Transverse colon (tissue), 4 donors: ENCODE data around the gene TIMM8A. TPM values are rescaled to one million over a fixed set of nuclear protein-coding genes. Genes with fewer than 3 reads are reported as not detected.

ENCODE experiments used
- DNase-seq: peaks from one replicate; pipeline ENCODE4 v3.0.0-alpha.2; 2019
- H3K27ac ChIP-seq, 4 donors: fragments of 200-600 bp; sonication (generic); 2 replicates each; pipeline ENCODE4 v1.5.1; 2016 to 2018; ENCODE audit warnings: inconsistent platforms in 4 of 4
- H3K27me3 ChIP-seq: fragments of 200-600 bp; sonication (generic); 2 replicates; pipeline ENCODE4 v1.5.1; 2017; ENCODE audit warnings: inconsistent platforms
- H3K36me3 ChIP-seq, 4 donors: fragments of 200-600 bp; sonication (generic); 2 replicates each; pipeline ENCODE4 v1.5.1; 2017 to 2019; ENCODE audit warnings: inconsistent platforms in 4 of 4
- H3K4me1 ChIP-seq, 4 donors: fragments of 200-600 bp; sonication (generic); 2 replicates each; pipeline ENCODE4 v1.5.1; 2017 to 2020; ENCODE audit warnings: inconsistent platforms in 4 of 4
- H3K4me3 ChIP-seq, 4 donors: fragments of 200-600 bp; sonication (generic); 1 replicate in 1 of 4; 2 replicates in 3 of 4; pipeline versions ENCODE4 v1.5.1 to v1.6.1; 2017 to 2019; ENCODE audit warnings: inconsistent platforms in 4 of 4
- H3K9me3 ChIP-seq, 2 donors: fragments of 200-600 bp; sonication (generic); 2 replicates each; pipeline ENCODE4 v1.5.1; 2017 to 2019; ENCODE audit warnings: inconsistent platforms in 2 of 2
- CTCF ChIP-seq, 5 experiments: fragments of 200-600 bp in 3 of 5; fragments of 450-650 bp in 2 of 5; sonication (generic) in 3 of 5; IDR thresholded peaks; 1 replicate in 2 of 5; 2 replicates in 3 of 5; pipeline ENCODE4 v1.5.1; 2016 to 2017; ENCODE audit warnings: antibody characterized with exemption in 5 of 5, inconsistent platforms in 3 of 5, mild to moderate bottlenecking in 2 of 5, moderate library complexity in 1 of 5
- EP300 ChIP-seq: sonication (generic); formaldehyde crosslinking; IDR thresholded peaks from one replicate; pipeline ENCODE4 v1.6.1; 2017; ENCODE audit warnings: antibody characterized with exemption, low read depth
- POLR2A ChIP-seq: fragments of 450-650 bp; IDR thresholded peaks from one replicate; pipeline ENCODE4 v1.6.1; 2016; ENCODE audit warnings: antibody characterized with exemption, mild to moderate bottlenecking, moderate library complexity
- POLR2AphosphoS5 ChIP-seq, 3 donors: sonication (generic); formaldehyde crosslinking; IDR thresholded peaks; one replicate each; pipeline ENCODE4 v1.6.1; 2016; ENCODE audit warnings: antibody characterized with exemption in 3 of 3
- WGBS, 2 donors: methylation state at CpG; one replicate each; pipeline ENCODE4 v1.1.5; 2018; ENCODE audit warnings: low coverage in 1 of 2; 5-methylcytosine and 5-hydroxymethylcytosine counted together
- in situ Hi-C, 4 donors: fragments of 200-750 bp; cut with MboI; loops; one replicate each; pipeline versions ENCODE4 v1.15.0 to v1.15.1; 2017; ENCODE audit warnings: low sequenced_read_pairs in 3 of 4, low pct_ligation_motif_present in 1 of 4, low pct_unique_long_range_greater_than_20kb in 1 of 4
- intact Hi-C: fragments of 100-400 bp; cut with DNase I; formaldehyde crosslinking; loops from one replicate; pipeline ENCODE4 v1.15.1; 2023; ENCODE audit warnings: low total_unique reads
- small RNA-seq, 4 donors: library from RNA; depleted of rRNA; stranded (forward); fragments of <200 nt; gene quantifications; one replicate each; pipeline ENCODE3, GENCODE V24; 2016
- total RNA-seq, 4 donors: library from RNA; depleted of rRNA; stranded (reverse); fragments of >200 nt; gene quantifications; one replicate each; pipeline ENCODE4 v1.1.0, GENCODE V29; 2016

The TIMM8A gene
- total RNA-seq, 4 donors from 2014 or later, result 2.8 to 8.6 (median 5.5) TPM

- no peaks in the 10 kb centered on the region for H3K36me3 ChIP-seq
- no peak overlapping the region for H3K27ac ChIP-seq
- H3K4me3 ChIP-seq, result no peak overlapping the region
- in situ Hi-C loops, result no loop called here
- TF ChIP-seq POLR2AphosphoS5 (IDR thresholded peaks at IDR 0.05) (no peak), EP300 (no peak), POLR2A (no peak), CTCF (IDR thresholded peaks at IDR 0.05) (no peak)
- no peaks in the 10 kb centered on the region for H3K9me3 ChIP-seq
- H3K27me3 ChIP-seq, result no peaks in the 10 kb centered on the region
- WGBS, 2 donors, result 79% methylated on average over 1 of the region's 1 CpG; no CpG with 5 or more reads in 1 of the 2 donors
- intact Hi-C loops, result no loop called here
- no peak for DNase-seq
- no peaks in the 10 kb centered on the region for H3K4me1 ChIP-seq
Observed at GRCh38 chrX:101303790-101304189, 44.8 kb downstream of the TIMM8A start.

Small RNA genes within 50 kb of the gene (small RNA-seq; reads per million reads assigned to genes)
- gene RNU6-934P, result 0 reads per million in 4 donors

Other genes starting within 250 kb of the TIMM8A start
- gene DRP2, start 129.0 kb downstream of the TIMM8A start, total RNA-seq, result 1 to 10 TPM in 1 of 4 donors, under 1 TPM in 3; 0.20 to 1.5 (median 0.81) TPM
- under 1 TPM in 2 of 4 donors, not detected in 2; 0.64 to 0.75 TPM for gene TAF7L, start 57.4 kb downstream of the TIMM8A start, total RNA-seq
- 1 to 10 TPM in 3 of 4 donors, under 1 TPM in 1; 0.40 to 7.9 (median 4.4) TPM for gene BTK, start 37.4 kb upstream of the TIMM8A start, total RNA-seq
- 100 to 1,000 TPM; 227 to 838 (median 617) TPM for gene RPL36A, start 42.3 kb upstream of the TIMM8A start, total RNA-seq
- gene GLA, start 59.2 kb upstream of the TIMM8A start, total RNA-seq, result 10 to 100 TPM in 2 of 4 donors, 1 to 10 TPM in 2; 1.4 to 20.8 (median 13.5) TPM
- 10 to 100 TPM in 3 of 4 donors, 1 to 10 TPM in 1; 9.7 to 46.1 (median 33.2) TPM for gene HNRNPH2, start 59.5 kb upstream of the TIMM8A start, total RNA-seq
- 10 to 100 TPM in 2 of 4 donors, 1 to 10 TPM in 2; 3.8 to 41.5 (median 10.6) TPM for gene ARMCX4, start 136.7 kb upstream of the TIMM8A start, total RNA-seq
- 10 to 100 TPM in 2 of 4 donors, 1 to 10 TPM in 2; 5.2 to 16.1 (median 12.1) TPM for gene ARMCX1, start 201.8 kb upstream of the TIMM8A start, total RNA-seq